ENCODE measurements around the gene LPP. TPM values are rescaled to one million over a fixed set of nuclear protein-coding genes. Genes with fewer than 3 reads are reported as not detected.

Gene LPP
- total RNA-seq, 4 donors from 2014 or later = 207 to 592 (median 406) TPM

DNA sequence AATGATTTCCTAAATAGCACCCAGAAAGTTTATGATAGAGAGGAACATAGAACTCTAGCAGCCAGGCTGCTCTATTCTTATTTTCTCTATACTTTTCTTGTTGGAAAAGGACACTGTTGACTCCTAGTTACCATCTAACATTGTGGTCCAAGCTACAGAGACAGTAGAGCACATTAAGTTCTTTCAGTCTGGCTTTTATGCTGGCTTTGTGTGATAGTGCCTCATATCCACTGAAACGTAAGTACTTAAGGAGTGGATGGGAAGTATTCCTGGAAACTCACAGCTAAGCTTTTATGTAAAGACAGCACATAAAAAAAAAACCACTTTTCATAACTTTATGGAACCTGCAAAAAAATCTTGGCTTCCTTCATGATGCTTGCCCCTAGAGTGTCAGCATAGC, 537.7 kb downstream of the LPP start:
- H3K4me3 ChIP-seq = no peak overlapping the region
- H3K4me1 ChIP-seq = peaks cover 0 to 22% (median 14%) of the 10 kb centered on the region in 4 donors
- H3K27ac ChIP-seq = no peak overlapping the region
- H3K27me3 ChIP-seq = no peaks in the 10 kb centered on the region
- in situ Hi-C loops (cut with MboI; ENCODE audit: low pct_ligation_motif_present in 1 of 4, low pct_unique_long_range_greater_than_20kb in 1 of 4, low sequenced_read_pairs in 3 of 4) (no loop called here), intact Hi-C loops (cut with DNase I; ENCODE audit: low total_unique reads) (no loop called here)
- WGBS, 2 donors (ENCODE audit: low coverage in 1 of 2) = 67 to 79% methylated on average over 1 of the region's 1 CpG
- TF ChIP-seq, protein P1, sequence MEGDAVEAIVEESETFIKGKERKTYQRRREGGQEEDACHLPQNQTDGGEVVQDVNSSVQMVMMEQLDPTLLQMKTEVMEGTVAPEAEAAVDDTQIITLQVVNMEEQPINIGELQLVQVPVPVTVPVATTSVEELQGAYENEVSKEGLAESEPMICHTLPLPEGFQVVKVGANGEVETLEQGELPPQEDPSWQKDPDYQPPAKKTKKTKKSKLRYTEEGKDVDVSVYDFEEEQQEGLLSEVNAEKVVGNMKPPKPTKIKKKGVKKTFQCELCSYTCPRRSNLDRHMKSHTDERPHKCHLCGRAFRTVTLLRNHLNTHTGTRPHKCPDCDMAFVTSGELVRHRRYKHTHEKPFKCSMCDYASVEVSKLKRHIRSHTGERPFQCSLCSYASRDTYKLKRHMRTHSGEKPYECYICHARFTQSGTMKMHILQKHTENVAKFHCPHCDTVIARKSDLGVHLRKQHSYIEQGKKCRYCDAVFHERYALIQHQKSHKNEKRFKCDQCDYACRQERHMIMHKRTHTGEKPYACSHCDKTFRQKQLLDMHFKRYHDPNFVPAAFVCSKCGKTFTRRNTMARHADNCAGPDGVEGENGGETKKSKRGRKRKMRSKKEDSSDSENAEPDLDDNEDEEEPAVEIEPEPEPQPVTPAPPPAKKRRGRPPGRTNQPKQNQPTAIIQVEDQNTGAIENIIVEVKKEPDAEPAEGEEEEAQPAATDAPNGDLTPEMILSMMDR (IDR thresholded peaks at IDR 0.05) = no peak
- no peaks in the 10 kb centered on the region for H3K36me3 ChIP-seq
- DNase-seq = no peak
- H3K9me3 ChIP-seq = no peaks in the 10 kb centered on the region

DNA sequence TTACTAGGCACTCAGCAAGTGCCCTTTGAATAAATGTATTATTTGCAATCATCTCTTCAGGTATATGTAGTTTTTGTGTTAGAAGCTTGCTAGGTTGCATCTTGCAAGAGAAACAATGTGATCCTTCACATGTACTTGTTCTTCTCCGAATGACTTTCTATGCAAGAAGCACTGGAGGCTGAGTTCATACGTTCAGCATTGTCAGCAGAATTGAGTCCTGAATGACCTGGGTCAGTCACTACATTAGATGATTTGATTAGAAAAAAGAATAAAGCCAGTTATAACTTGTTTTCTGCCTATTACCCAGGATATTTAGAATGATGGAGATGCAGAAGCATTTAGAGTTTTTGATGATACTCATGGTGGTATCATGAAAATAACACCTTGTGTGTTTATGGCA, 538.7 kb downstream of the LPP start:
- TF ChIP-seq EP300 (IDR thresholded peaks at IDR 0.05; ENCODE audit: low read depth) (no peak), POLR2AphosphoS5 (IDR thresholded peaks at IDR 0.05) (no peak), POLR2A (IDR thresholded peaks at IDR 0.05) (no peak)
- TF ChIP-seq, protein P1 (IDR thresholded peaks at IDR 0.05) = no peak
- WGBS, 2 donors (ENCODE audit: low coverage in 1 of 2) = 80 to 82% methylated on average over 2 of the region's 2 CpGs
- Histone ChIP-seq H3K27ac (no peak overlapping the region), H3K4me1 (peaks cover 0 to 22% (median 14%) of the 10 kb centered on the region in 4 donors), H3K36me3 (no peaks in the 10 kb centered on the region), H3K27me3 (no peaks in the 10 kb centered on the region), H3K4me3 (no peak overlapping the region), H3K9me3 (no peaks in the 10 kb centered on the region)
- intact Hi-C loops (cut with DNase I; ENCODE audit: low total_unique reads) = no loop called here
- in situ Hi-C loops (cut with MboI; ENCODE audit: low pct_ligation_motif_present in 1 of 4, low pct_unique_long_range_greater_than_20kb in 1 of 4, low sequenced_read_pairs in 3 of 4) = no loop called here
- DNase-seq = no peak

DNA sequence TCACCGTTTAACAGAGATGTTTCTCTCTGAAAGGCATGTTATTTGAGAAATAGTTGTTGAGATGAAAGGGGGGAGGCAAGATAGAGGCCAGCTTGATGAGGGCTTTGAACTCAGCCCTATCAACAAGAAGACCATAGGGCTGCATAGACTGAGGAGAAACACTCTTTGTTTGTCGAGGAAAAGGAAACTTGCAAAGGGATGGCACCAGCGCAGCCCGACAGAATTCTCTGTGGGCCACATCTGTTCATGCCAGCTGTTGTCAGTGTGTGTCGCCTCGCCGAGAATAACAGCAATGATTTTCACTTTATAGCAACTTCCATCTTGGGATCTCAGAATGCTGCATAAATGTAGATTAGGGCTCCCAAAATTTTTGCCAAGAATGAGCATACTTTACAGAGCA, 539.5 kb downstream of the LPP start:
- H3K4me1 ChIP-seq = peaks cover 0 to 22% (median 13%) of the 10 kb centered on the region in 4 donors
- intact Hi-C loops (cut with DNase I; ENCODE audit: low total_unique reads) (no loop called here), in situ Hi-C loops (cut with MboI; ENCODE audit: low pct_ligation_motif_present in 1 of 4, low pct_unique_long_range_greater_than_20kb in 1 of 4, low sequenced_read_pairs in 3 of 4) (no loop called here)
- WGBS, 2 donors (ENCODE audit: low coverage in 1 of 2) = 78 to 96% methylated on average over 5 to 7 of the region's 7 CpGs
- no peak for TF ChIP-seq POLR2AphosphoS5 (IDR thresholded peaks at IDR 0.05)
- no peak for TF ChIP-seq POLR2A (IDR thresholded peaks at IDR 0.05)
- TF ChIP-seq, protein P1 (IDR thresholded peaks at IDR 0.05) = no peak
- no peak for TF ChIP-seq EP300 (IDR thresholded peaks at IDR 0.05; ENCODE audit: low read depth)
- H3K36me3 ChIP-seq = no peaks in the 10 kb centered on the region
- H3K27ac ChIP-seq = no peak overlapping the region
- H3K4me3 ChIP-seq = no peak overlapping the region
- DNase-seq = no peak
- no peaks in the 10 kb centered on the region for H3K9me3 ChIP-seq
- H3K27me3 ChIP-seq = no peaks in the 10 kb centered on the region

DNA sequence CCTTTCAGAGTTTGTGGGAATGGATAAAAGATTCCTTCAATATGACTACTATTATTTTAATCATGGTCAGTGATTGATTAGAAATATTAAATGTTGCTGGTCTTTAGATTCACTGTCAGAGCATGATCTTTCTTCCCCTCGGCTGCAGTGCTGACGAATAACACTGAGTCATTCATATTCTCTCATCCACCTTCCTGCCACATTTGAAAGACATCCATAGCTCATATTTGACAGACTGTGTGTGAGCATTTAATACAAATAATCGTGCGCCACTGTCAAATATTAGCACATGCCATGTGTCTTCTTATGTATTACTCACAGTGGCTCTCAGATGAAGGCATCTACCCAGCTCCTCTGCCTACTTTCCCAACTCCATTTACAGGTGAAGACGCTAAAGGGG, 541.3 kb downstream of the LPP start:
- Histone ChIP-seq H3K27me3 (no peaks in the 10 kb centered on the region), H3K4me3 (no peak overlapping the region), H3K4me1 (peaks cover 0 to 14% (median 8%) of the 10 kb centered on the region in 4 donors), H3K9me3 (no peaks in the 10 kb centered on the region), H3K36me3 (no peaks in the 10 kb centered on the region), H3K27ac (no peak overlapping the region)
- TF ChIP-seq POLR2AphosphoS5 (IDR thresholded peaks at IDR 0.05) = no peak
- TF ChIP-seq, protein P1 (IDR thresholded peaks at IDR 0.05) = no peak
- TF ChIP-seq POLR2A (IDR thresholded peaks at IDR 0.05) = no peak
- TF ChIP-seq EP300 (IDR thresholded peaks at IDR 0.05; ENCODE audit: low read depth) = no peak
- intact Hi-C loops (cut with DNase I; ENCODE audit: low total_unique reads) = no loop called here
- WGBS, 2 donors (ENCODE audit: low coverage in 1 of 2) = 92 to 98% methylated on average over 5 of the region's 5 CpGs
- in situ Hi-C loops (cut with MboI; ENCODE audit: low pct_ligation_motif_present in 1 of 4, low pct_unique_long_range_greater_than_20kb in 1 of 4, low sequenced_read_pairs in 3 of 4) = no loop called here
- no peak for DNase-seq
